SK-N-SH (cell line): ENCODE measurements around the gene CCDC38. TPM values are rescaled to one million over a fixed set of nuclear protein-coding genes. Genes with fewer than 3 reads are reported as not detected.

Source experiments
- CTCF ChIA-PET: fragments of 300-600, 350-600 bp; formaldehyde crosslinking; extraction: SDS; loops from one replicate; lab custom pipeline; 2021; lab: Yijun Ruan, JAX
- POLR2A ChIA-PET: fragments of 350-600 bp; sonication (Branson Sonifier 250); formaldehyde crosslinking; extraction: SDS; loops from one replicate; lab custom pipeline; 2020; ENCODE audit warnings: antibody characterized with exemption, inconsistent platforms; lab: Yijun Ruan, JAX
- DNase-seq: peaks from one replicate; pipeline ENCODE4 v3.0.0; 2012
- H2AFZ ChIP-seq: fragments of 200-600 bp; sonication (generic); 2 replicates; pipeline ENCODE4 v1.8.1; 2016; ENCODE audit warnings: antibody characterized with exemption, mild to moderate bottlenecking, low read depth
- H3F3A ChIP-seq: fragments of 200-600 bp; sonication (generic); replicated peaks from 2 replicates; pipeline ENCODE3; 2016; ENCODE audit warnings: antibody characterized with exemption, mild to moderate bottlenecking; ENCODE audit not compliant: insufficient read depth
- H3K27ac ChIP-seq, 2 experiments: fragments of 200-500 bp in 1 of 2; fragments of 200-600 bp in 1 of 2; sonication (Bioruptor generic) in 1 of 2; sonication (generic), shearing (Covaris generic) in 1 of 2; 2 replicates each; pipeline versions ENCODE4 v1.5.1 to v1.6.1; 2014 to 2016; ENCODE audit warnings: low read depth in 2 of 2, inconsistent platforms in 1 of 2, low read length in 1 of 2, mild to moderate bottlenecking in 1 of 2, mixed read lengths in 1 of 2
- H3K27me3 ChIP-seq: fragments of 200-600 bp; sonication (generic), shearing (Covaris generic); 2 replicates; pipeline ENCODE4 v1.6.1; 2016; ENCODE audit warnings: mixed run types; ENCODE audit not compliant: insufficient read depth
- H3K36me3 ChIP-seq, 2 experiments: fragments of 200-500 bp in 1 of 2; fragments of 200-600 bp in 1 of 2; sonication (Bioruptor generic) in 1 of 2; sonication (generic) in 1 of 2; replicated peaks in 1 of 2; 2 replicates each; pipeline versions ENCODE3 to v1.5.1; 2014 to 2016; ENCODE audit warnings: low read length in 1 of 2, mild to moderate bottlenecking in 1 of 2; ENCODE audit not compliant: insufficient read depth in 2 of 2, control insufficient read depth in 1 of 2
- H3K4me1 ChIP-seq, 2 experiments: fragments of 200-500 bp in 1 of 2; fragments of 200-600 bp in 1 of 2; sonication (Bioruptor generic) in 1 of 2; sonication (generic), shearing (Covaris generic) in 1 of 2; 2 replicates each; pipeline versions ENCODE4 v1.5.1 to v1.6.1; 2014 to 2016; ENCODE audit warnings: low read depth in 1 of 2, low read length in 1 of 2, mixed run types in 1 of 2; ENCODE audit not compliant: insufficient read depth in 2 of 2, control insufficient read depth in 1 of 2
- H3K4me2 ChIP-seq: fragments of 200-600 bp; sonication (generic), shearing (Covaris generic); 2 replicates; pipeline ENCODE4 v1.6.1; 2017; ENCODE audit warnings: mixed run types
- H3K4me3 ChIP-seq, 2 experiments: fragments of 200-500 bp in 1 of 2; fragments of 200-600 bp in 1 of 2; sonication (Bioruptor generic) in 1 of 2; sonication (generic), shearing (Covaris generic) in 1 of 2; 2 replicates each; pipeline versions ENCODE4 v1.5.1 to v1.8.1; 2014 to 2016; ENCODE audit warnings: low read depth in 2 of 2, inconsistent platforms in 1 of 2, low read length in 1 of 2, mild to moderate bottlenecking in 1 of 2, mixed read lengths in 1 of 2, moderate library complexity in 1 of 2
- H3K79me2 ChIP-seq: fragments of 200-600 bp; sonication (generic); 2 replicates; pipeline ENCODE4 v1.8.1; 2017; ENCODE audit warnings: mild to moderate bottlenecking; ENCODE audit not compliant: insufficient read depth
- H3K9ac ChIP-seq: fragments of 200-600 bp; sonication (generic); 2 replicates; pipeline ENCODE4 v1.6.1; 2017; ENCODE audit warnings: mixed run types
- H3K9me2 ChIP-seq: fragments of 200-600 bp; sonication (generic); 2 replicates; pipeline ENCODE4 v1.6.1; 2017; ENCODE audit warnings: mixed run types
- H3K9me3 ChIP-seq: fragments of 200-600 bp; sonication (generic); 2 replicates; pipeline ENCODE4 v1.6.1; 2017; ENCODE audit warnings: mixed run types, mild to moderate bottlenecking, moderate library complexity
- H4K20me1 ChIP-seq: fragments of 200-600 bp; sonication (generic); 2 replicates; pipeline ENCODE4 v1.6.1; 2017; ENCODE audit warnings: mild to moderate bottlenecking, mixed run types; ENCODE audit not compliant: insufficient read depth
- CTCF ChIP-seq: fragments of 200-600 bp; sonication (generic); IDR thresholded peaks from 2 replicates; pipeline ENCODE4 v1.6.1; 2017; ENCODE audit warnings: antibody characterized with exemption, mild to moderate bottlenecking, moderate library complexity
- ELF1 ChIP-seq: IDR thresholded peaks from 2 replicates; pipeline ENCODE4 v1.4.0; 2012
- EZH2phosphoT487 ChIP-seq: fragments of 200-600 bp; sonication (generic); IDR thresholded peaks from 2 replicates; pipeline ENCODE4 v1.6.1; 2017; ENCODE audit warnings: low read depth, mixed run types, mild to moderate bottlenecking, antibody characterized with exemption, moderate library complexity, borderline replicate concordance
- FOXJ3 ChIP-seq: sonication (generic); formaldehyde crosslinking; IDR thresholded peaks from 2 replicates; pipeline ENCODE4 v1.5.1; 2020; ENCODE audit warnings: mild to moderate bottlenecking, missing genetic modification reagents
- FOXM1 ChIP-seq: IDR thresholded peaks from 2 replicates; pipeline ENCODE4 v1.4.0; 2012; ENCODE audit warnings: low read depth, mild to moderate bottlenecking
- IRF3 ChIP-seq: fragments of 150-350 bp; IDR thresholded peaks from 2 replicates; pipeline ENCODE4 v1.6.1; 2016; ENCODE audit warnings: mild to moderate bottlenecking, low read depth, low read length
- MAX ChIP-seq: IDR thresholded peaks from 2 replicates; pipeline ENCODE4 v1.4.0; 2012; ENCODE audit warnings: low read depth
- NRF1 ChIP-seq: IDR thresholded peaks from 2 replicates; pipeline ENCODE4 v1.6.1; 2012; ENCODE audit warnings: low read depth, mild to moderate bottlenecking, low read length
- POLR2AphosphoS5 ChIP-seq: IDR thresholded peaks from 2 replicates; pipeline ENCODE4 v1.6.1; 2012; ENCODE audit warnings: low read depth, low read length
- RAD21 ChIP-seq: IDR thresholded peaks from 2 replicates; pipeline ENCODE4 v1.6.1; 2012; ENCODE audit warnings: mild to moderate bottlenecking, low read length
- REST ChIP-seq: IDR thresholded peaks from 2 replicates; pipeline ENCODE4 v1.6.1; 2012; ENCODE audit warnings: mild to moderate bottlenecking, low read depth, low read length, moderate library complexity
- SIN3A ChIP-seq: IDR thresholded peaks from 2 replicates; pipeline ENCODE4 v1.6.1; 2012; ENCODE audit warnings: low read depth, mild to moderate bottlenecking, low read length, moderate library complexity, borderline replicate concordance
- TAF1 ChIP-seq: IDR thresholded peaks from 2 replicates; pipeline ENCODE4 v1.6.1; 2012; ENCODE audit warnings: low read depth, mild to moderate bottlenecking, low read length, moderate library complexity, borderline replicate concordance
- TCF12 ChIP-seq: IDR thresholded peaks from 2 replicates; pipeline ENCODE4 v1.4.0; 2012
- TEAD4 ChIP-seq: IDR thresholded peaks from 2 replicates; pipeline ENCODE4 v1.4.0; 2012; ENCODE audit warnings: mild to moderate bottlenecking, borderline replicate concordance; ENCODE audit not compliant: insufficient read depth
- WGBS: methylation state at CpG from one replicate; pipeline ENCODE4 v1.1.6; 2017; ENCODE audit warnings: low lambda C conversion rate; 5-methylcytosine and 5-hydroxymethylcytosine counted together
- polyA plus RNA-seq, 3 experiments: library from polyadenylated mRNA; depleted of rRNA; stranded (reverse); fragments of >200 nt; gene quantifications; 2 replicates each; pipeline ENCODE4 v1.2.3, GENCODE V29; 2012

The CCDC38 gene
- polyA plus RNA-seq, 1 of the 3 experiments (the other 2 are of a cell fraction) = not detected

- Histone ChIP-seq H4K20me1 (no peaks in the 10 kb centered on the region), H3K4me2 (no peak overlapping the region), H3K79me2 (no peaks in the 10 kb centered on the region), H3K27me3 (no peaks in the 10 kb centered on the region), H3F3A (no peaks in the 10 kb centered on the region), H3K4me1 (no peaks in the 10 kb centered on the region), H3K27ac (no peak overlapping the region), H2AFZ (no peak overlapping the region), H3K36me3 (no peaks in the 10 kb centered on the region), H3K9ac (no peak overlapping the region), H3K9me2 (no peaks in the 10 kb centered on the region), H3K4me3 (no peak overlapping the region), H3K9me3 (no peaks in the 10 kb centered on the region)
- TF ChIP-seq EZH2phosphoT487 (no peak), TCF12 (no peak), TAF1 (no peak), POLR2AphosphoS5 (no peak), NRF1 (no peak), REST (no peak), SIN3A (no peak), FOXJ3 (CRISPR knock-in tag) (no peak), ELF1 (no peak), IRF3 (no peak), TEAD4 (no peak)
- ChIA-PET POLR2A (no interaction called here), CTCF (interaction anchor here (2.7 to 6.1 kb wide), 2 partner anchors 38 to 42 kb away, joined by 12 to 37 read pairs; no protein-coding TSS in a partner anchor)
- no peak for DNase-seq
- 89% methylated on average over 23 of the region's 27 CpGs for WGBS
Measured at GRCh38 chr12:95956557-95957145, 14.2 kb upstream of the CCDC38 start.

GRCh38 chr12:95955549-95956159 lies 13.2 kb upstream of the CCDC38 start:
- Histone ChIP-seq H3K4me1 (no peaks in the 10 kb centered on the region), H4K20me1 (no peaks in the 10 kb centered on the region), H3K9ac (no peak overlapping the region), H3K27me3 (no peaks in the 10 kb centered on the region), H3K9me2 (no peaks in the 10 kb centered on the region), H3K4me2 (no peak overlapping the region), H3K4me3 (no peak overlapping the region), H3K36me3 (no peaks in the 10 kb centered on the region), H3K79me2 (no peaks in the 10 kb centered on the region), H3K9me3 (no peaks in the 10 kb centered on the region), H3F3A (no peaks in the 10 kb centered on the region), H3K27ac (no peak overlapping the region), H2AFZ (no peak overlapping the region)
- ChIA-PET POLR2A (interaction anchor here (2.6 kb wide), 1 partner anchor 13 kb away, joined by 11 read pairs; the partner anchor contains the start of genes AMDHD1 and CCDC38), CTCF (interaction anchor here (1.0 to 6.1 kb wide), 5 partner anchors 12 to 260 kb away, joined by 3 to 37 read pairs (median 12); partner anchors contain the start of genes AMDHD1 and CCDC38)
- TF ChIP-seq FOXM1 (no peak), CTCF (no peak), MAX (no peak), RAD21 (no peak)
- WGBS = 59% methylated on average over 7 of the region's 7 CpGs
- no peak for DNase-seq
